ENCODE data around the gene SLC22A14.

GRCh38 chr3:38284756-38285150, 2.7 kb downstream of the SLC22A14 start:
- TF ChIP-seq CTCF (IDR thresholded peaks at IDR 0.05; ENCODE audit: low read depth, low read length) (no peak), MYC (IDR thresholded peaks at IDR 0.05; ENCODE audit: low read depth, low read length) (no peak), POLR2A (IDR thresholded peaks at IDR 0.05; ENCODE audit: extremely low read depth, insufficient read length) (no peak), MAX (IDR thresholded peaks at IDR 0.05; ENCODE audit: low read depth, low read length) (no peak)
